HepG2 (cell line): ENCODE data around the gene ACBD3. TPM values are rescaled to one million over a fixed set of nuclear protein-coding genes. Genes with fewer than 3 reads are reported as not detected.

Experiments
- ATF2 ChIP-seq: sonication (generic); formaldehyde crosslinking; IDR thresholded peaks from 2 replicates; pipeline ENCODE4 v1.4.0; 2020; ENCODE audit warnings: missing genetic modification reagents
- BRF2 ChIP-seq: sonication (generic); formaldehyde crosslinking; IDR thresholded peaks from 2 replicates; pipeline ENCODE4 v1.8.1; 2022; ENCODE audit warnings: mild to moderate bottlenecking, missing genetic modification reagents
- E2F2 ChIP-seq: sonication (generic); formaldehyde crosslinking; IDR thresholded peaks from 2 replicates; pipeline ENCODE4 v1.4.0; 2020; ENCODE audit warnings: missing genetic modification reagents, borderline replicate concordance
- GMEB2 ChIP-seq: IDR thresholded peaks from 2 replicates; pipeline ENCODE4 v1.6.1; 2016; ENCODE audit warnings: missing biosample characterization, missing genetic modification reagents, low read depth
- HOXA3 ChIP-seq: sonication (generic); formaldehyde crosslinking; IDR thresholded peaks from 2 replicates; pipeline ENCODE4 v1.5.0; 2020; ENCODE audit warnings: missing genetic modification reagents
- KLF11 ChIP-seq: IDR thresholded peaks from 2 replicates; pipeline ENCODE4 v1.6.1; 2016; ENCODE audit warnings: missing compliant biosample characterization
- PTBP1 ChIP-seq: fragments of 200-400 bp; formaldehyde crosslinking; IDR thresholded peaks from 2 replicates; pipeline ENCODE4 v1.6.1; 2018; ENCODE audit warnings: low read length, low read depth; ENCODE audit not compliant: poor library complexity, severe bottlenecking
- TGIF2 ChIP-seq: IDR thresholded peaks from 2 replicates; pipeline ENCODE4 v1.6.1; 2016; ENCODE audit warnings: control low read depth, missing compliant biosample characterization
- ZHX1 ChIP-seq: sonication (generic); formaldehyde crosslinking; IDR thresholded peaks from 2 replicates; pipeline ENCODE4 v1.8.1; 2022; ENCODE audit warnings: low read depth, mild to moderate bottlenecking, missing genetic modification reagents
- ZNF121 ChIP-seq: sonication (generic); formaldehyde crosslinking; IDR thresholded peaks from 2 replicates; pipeline ENCODE4 v1.5.0; 2020; ENCODE audit warnings: mild to moderate bottlenecking, missing genetic modification reagents
- ZNF280B ChIP-seq: sonication (generic); formaldehyde crosslinking; IDR thresholded peaks from 2 replicates; pipeline ENCODE4 v1.5.0; 2020; ENCODE audit warnings: missing genetic modification reagents, mild to moderate bottlenecking, borderline replicate concordance
- ZNF572 ChIP-seq: sonication (generic); formaldehyde crosslinking; IDR thresholded peaks from 2 replicates; pipeline ENCODE4 v1.5.1; 2020; ENCODE audit warnings: mild to moderate bottlenecking, missing genetic modification reagents
- ZSCAN21 ChIP-seq: sonication (generic); formaldehyde crosslinking; IDR thresholded peaks from 2 replicates; pipeline ENCODE4 v1.8.0; 2022; ENCODE audit warnings: mild to moderate bottlenecking, missing genetic modification reagents, moderate library complexity, borderline replicate concordance
- ZUFSP ChIP-seq: sonication (generic); formaldehyde crosslinking; IDR thresholded peaks from 2 replicates; pipeline ENCODE4 v1.9.0; 2021; ENCODE audit warnings: missing genetic modification reagents, mild to moderate bottlenecking, borderline replicate concordance
- polyA plus RNA-seq, 8 experiments: library from polyadenylated mRNA; depleted of rRNA in 3 of 8; stranded (reverse) in 7 of 8; unstranded in 1 of 8; fragments of >200 nt; fragmentation: Illumina TruSeq in 4 of 8; extraction: Trizol in 4 of 8; gene quantifications; 2 replicates each; pipeline versions ENCODE4 v1.2.1 to v1.2.3, GENCODE V29; 2011 to 2016; ENCODE audit warnings: low read depth in 4 of 8, missing spikeins in 1 of 8, mixed read lengths in 1 of 8; ENCODE audit not compliant: insufficient read depth in 1 of 8
- total RNA-seq, 5 experiments: library from RNA; depleted of rRNA; stranded (reverse); fragments of >200 nt; fragmentation: Illumina TruSeq; extraction: Trizol; gene quantifications; 2 replicates each; pipeline ENCODE4 v1.2.3, GENCODE V29; 2016; ENCODE audit warnings: low read depth in 1 of 5

Gene ACBD3
- total and polyA plus RNA-seq, 2 of the 13 experiments (the other 11 are each of a cell fraction or from before 2014, with no cell fraction given) = 24.3 to 39.3 TPM

- TF ChIP-seq ZUFSP (CRISPR knock-in tag) (no peak), ZNF572 (CRISPR knock-in tag) (0 out of 2 replicates have a peak, but pooled peaks have one; percentile 33), HOXA3 (CRISPR knock-in tag) (peak; percentile 28; the same call in 1 of the 2 replicates), ZSCAN21 (CRISPR knock-in tag) (no peak), ZHX1 (no peak), ZNF280B (CRISPR knock-in tag) (0 out of 2 replicates have a peak, but pooled peaks have one; percentile 21), KLF11 (CRISPR knock-in tag) (no peak), ZNF121 (CRISPR knock-in tag) (no peak), TGIF2 (CRISPR knock-in tag) (no peak), ATF2 (CRISPR knock-in tag) (no peak), PTBP1 (no peak), BRF2 (CRISPR knock-in tag) (no peak), GMEB2 (CRISPR knock-in tag) (no peak), E2F2 (CRISPR knock-in tag) (no peak)
These were observed 22.9 kb upstream of the ACBD3 start (continued) for GRCh38 chr1:226209307-226210059.
